GM18502 (cell line): ENCODE results near the gene CYB561.
A peak's percentile ranks its signal among the peaks of the same experiment; 100 is the strongest.
"Not testable (repeated sequence)": the region's sequence is repeated elsewhere in the genome, so short reads cannot be mapped to it uniquely, and the experiment has no call there.

Experiments used
- ATAC-seq: cut with Tn5 transposase; IDR thresholded peaks from one replicate; pipeline ENCODE4 v1.9.1; 2021; ENCODE audit warnings: mild to moderate bottlenecking; ENCODE audit not compliant: unreplicated experiment, poor library complexity

Gene CYB561

DNA sequence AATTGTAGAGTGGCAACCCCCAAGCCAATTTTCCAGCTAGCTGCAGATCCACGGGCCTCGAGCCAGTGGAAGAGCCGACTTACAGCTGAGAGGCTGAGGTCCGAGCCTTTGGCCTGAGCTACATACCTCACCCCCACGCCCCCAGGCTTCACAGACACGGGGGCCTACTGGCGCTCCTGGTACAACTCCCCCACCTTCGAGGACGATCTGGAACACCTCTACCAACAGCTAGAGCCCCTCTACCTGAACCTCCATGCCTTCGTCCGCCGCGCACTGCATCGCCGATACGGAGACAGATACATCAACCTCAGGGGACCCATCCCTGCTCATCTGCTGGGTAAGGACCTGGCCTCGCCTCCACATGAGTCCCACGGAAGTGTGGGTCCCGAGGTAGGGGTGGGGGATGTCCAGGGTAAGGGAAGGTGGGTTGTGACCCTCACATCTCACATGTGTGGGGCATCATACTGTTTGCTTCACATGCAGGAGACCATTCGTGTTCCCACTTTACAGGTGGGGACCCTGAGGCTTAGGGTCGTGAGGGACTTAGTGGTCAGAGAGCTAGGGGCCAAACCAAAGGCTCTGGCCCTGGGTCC is 34.2 kb upstream of the CYB561 start:
- no peak for ATAC-seq

DNA sequence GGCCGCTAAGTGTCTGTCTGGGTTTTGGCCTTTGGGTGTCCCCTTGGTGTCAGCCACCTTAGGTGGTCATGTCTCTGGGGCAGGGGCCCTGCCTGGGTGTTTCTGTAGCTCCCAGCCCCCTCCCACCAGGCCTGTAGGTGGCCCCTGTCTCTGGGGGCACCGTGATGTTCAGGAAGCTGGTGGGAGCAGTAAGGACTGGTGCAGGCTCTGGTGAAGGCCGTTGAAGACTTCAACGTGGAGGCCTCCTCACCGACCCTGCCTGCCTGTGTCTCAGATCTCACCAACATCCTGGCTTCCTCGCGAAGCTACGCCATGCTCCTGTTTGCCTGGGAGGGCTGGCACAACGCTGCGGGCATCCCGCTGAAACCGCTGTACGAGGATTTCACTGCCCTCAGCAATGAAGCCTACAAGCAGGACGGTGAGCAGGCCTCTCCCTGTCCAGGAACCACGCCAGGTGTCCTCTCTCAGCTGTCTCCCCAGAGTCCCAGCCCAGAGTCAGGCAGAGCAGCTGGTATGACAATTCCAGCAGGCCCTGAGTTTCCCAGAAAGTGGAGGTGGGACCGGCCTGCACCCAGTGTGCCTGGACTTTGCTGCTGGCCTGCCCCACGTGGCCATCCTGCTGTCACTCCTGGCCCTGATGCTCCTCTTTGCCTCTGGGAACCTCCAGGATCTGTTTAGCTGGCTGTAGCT is 33.5 kb upstream of the CYB561 start:
- ATAC-seq: no peak

DNA sequence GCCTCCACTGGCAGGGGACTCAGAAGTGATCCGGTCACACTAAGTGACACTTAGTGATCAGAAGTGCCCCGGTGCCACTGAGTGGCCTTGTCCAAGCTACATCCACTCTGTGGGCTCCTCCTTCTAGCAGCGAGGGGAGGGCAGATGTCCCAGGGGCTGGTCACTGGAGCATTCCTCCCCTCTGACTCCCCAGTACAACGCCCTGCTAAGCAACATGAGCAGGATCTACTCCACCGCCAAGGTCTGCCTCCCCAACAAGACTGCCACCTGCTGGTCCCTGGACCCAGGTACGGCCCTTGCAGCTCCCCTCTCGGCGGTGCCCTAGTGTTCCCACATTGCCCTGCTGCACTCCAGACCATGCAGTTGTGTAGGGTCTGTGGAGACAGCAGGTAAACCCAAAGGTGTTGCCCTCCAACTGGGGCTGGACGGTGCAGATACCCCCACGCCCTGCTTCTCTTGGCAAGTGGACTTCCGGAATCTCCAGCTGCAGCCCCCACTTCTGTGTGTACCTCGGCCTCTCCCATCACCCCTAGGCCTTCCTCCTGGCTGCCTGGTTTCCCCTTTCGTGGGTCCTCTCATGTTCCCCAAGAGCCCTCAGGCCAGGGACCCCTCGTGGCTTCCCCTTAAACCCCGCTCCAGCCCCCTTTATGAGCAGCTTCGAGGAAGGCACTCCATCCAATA is 32.8 kb upstream of the CYB561 start:
- ATAC-seq: peak; percentile 77

- ATAC-seq: peak; percentile 28
Observed at GRCh38 chr17:63477480-63478440, 31.7 kb upstream of the CYB561 start.

GRCh38 chr17:63476854-63477479 is 30.9 kb upstream of the CYB561 start, which contains the start of gene ACE:
Gene ACE, plus strand, starts transcription at chr17:63477061. Its CDS starts 34 bp downstream, at chr17:63477095.
- peak; percentile 61 for ATAC-seq

GRCh38 chr17:63476459-63476853 is 30.4 kb upstream of the CYB561 start:
- no peak for ATAC-seq

- ATAC-seq: no peak
Observed at GRCh38 chr17:63475491-63476412, 29.6 kb upstream of the CYB561 start.

DNA sequence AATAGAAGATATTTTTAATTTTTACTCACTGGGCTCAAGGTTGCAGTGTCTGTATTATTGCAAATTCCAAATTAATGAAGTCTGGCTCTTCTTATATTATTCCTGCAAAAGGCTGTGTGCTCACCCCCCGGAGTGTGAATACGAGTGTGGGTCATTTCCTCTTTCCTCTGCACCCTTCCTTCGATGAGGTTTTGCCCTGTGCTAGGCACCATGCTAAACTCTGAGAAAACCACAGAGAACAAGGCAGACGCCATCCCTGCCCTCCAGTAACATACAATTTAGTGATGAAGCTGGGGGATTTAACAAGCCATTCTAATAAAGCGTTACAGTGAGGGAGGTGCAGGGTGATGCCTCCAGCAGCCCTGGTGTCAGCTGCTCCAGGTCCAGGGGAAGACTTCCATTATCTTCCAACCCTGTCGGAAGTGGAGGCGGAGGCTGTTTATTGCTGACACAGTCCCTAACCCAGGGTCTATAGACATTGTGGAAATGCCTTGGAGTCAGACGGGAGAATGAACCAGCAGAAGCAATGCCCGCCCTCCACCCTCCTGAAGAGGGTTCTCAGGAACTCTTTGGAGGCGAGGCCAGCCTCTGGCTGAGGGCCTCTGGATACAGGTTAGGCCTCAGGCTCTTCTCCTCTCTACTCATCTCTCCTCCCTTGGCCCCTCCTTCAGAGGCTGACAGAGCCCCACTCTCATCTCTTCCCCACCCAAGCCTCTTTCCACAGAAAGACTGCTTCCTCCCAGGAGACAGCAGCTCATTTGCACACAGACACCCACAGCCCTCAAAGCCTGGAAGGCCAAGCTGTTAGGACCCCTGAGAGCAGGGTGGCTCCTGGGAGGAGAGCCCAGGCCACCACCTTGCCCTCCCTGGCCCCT is 28.7 kb upstream of the CYB561 start:
- no peak for ATAC-seq

DNA sequence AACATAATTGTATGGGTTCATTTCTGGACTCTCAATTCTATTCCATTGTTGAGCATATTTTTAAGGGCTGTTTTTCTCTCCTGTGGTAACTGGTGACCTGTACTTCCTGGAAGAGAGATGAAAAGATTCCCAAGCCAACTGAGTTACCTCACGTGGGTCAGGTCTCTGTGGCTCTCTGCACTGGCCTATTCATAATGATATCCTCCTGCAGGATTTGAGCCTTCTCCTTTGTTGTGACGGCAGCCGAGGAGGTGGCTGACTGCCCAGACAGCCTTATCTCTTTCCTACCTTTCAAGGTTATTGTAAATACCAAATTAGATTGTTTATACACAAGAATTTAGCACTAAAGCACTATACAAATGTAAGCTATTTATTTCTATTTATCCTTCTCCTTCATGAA is 28.1 kb upstream of the CYB561 start:
- ATAC-seq: no peak

- not testable (repeated sequence) for ATAC-seq
Observed at GRCh38 chr17:63468099-63468498, 22.0 kb upstream of the CYB561 start.

GRCh38 chr17:63464691-63465236 is 18.7 kb upstream of the CYB561 start:
- no peak for ATAC-seq

GRCh38 chr17:63463771-63464170 is 17.7 kb upstream of the CYB561 start:
- ATAC-seq: no peak

GRCh38 chr17:63460018-63460417 is 13.9 kb upstream of the CYB561 start:
- no peak for ATAC-seq

DNA sequence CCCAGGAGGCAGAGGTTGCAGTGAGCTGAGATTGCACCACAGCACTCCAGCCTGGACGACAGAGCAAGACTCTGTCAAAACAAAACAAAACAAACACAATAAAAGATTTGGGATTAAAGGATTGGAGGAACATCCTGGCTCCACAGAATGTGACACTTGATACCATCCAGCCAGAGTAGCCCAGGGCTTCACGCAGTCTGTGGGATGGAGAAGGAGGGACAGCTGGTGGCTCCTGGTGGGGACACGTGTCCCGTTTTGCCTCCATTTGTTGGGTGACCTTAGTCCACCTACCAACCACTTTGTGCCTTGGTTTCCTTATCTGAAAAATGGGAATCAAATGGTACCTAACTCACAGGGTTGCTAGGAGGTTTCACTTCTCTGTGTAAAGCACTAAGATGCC is 12.4 kb upstream of the CYB561 start:
- ATAC-seq: no peak

- ATAC-seq: no peak
Observed at GRCh38 chr17:63455417-63455816, 9.3 kb upstream of the CYB561 start.

GRCh38 chr17:63454915-63455314 is 8.8 kb upstream of the CYB561 start:
- no peak for ATAC-seq

- ATAC-seq: not testable (repeated sequence)
Observed at GRCh38 chr17:63454357-63454756, 8.3 kb upstream of the CYB561 start.
